NCI-H1436 treated with DMSO at 0.1 percent for 48 hours (cell line): Measurements from ENCODE around the gene FAM3C.

Source experiments
- DNase-seq: peaks from one replicate; lab custom pipeline; 2025; lab: John Stamatoyannopoulos, UW

Gene FAM3C

GRCh38 chr7:121410829-121411596, 14.9 kb upstream of the FAM3C start:
- DNase-seq, result no peak

GRCh38 chr7:121406944-121407343, 10.8 kb upstream of the FAM3C start:
- no peak for DNase-seq

- DNase-seq, result no peak
Observed at GRCh38 chr7:121406461-121406860, 10.4 kb upstream of the FAM3C start.

GRCh38 chr7:121404348-121404747, 8.2 kb upstream of the FAM3C start:
- DNase-seq, result peak; percentile 50

GRCh38 chr7:121402701-121403100, 6.6 kb upstream of the FAM3C start:
- no peak for DNase-seq

GRCh38 chr7:121401896-121402295, 5.8 kb upstream of the FAM3C start:
- no peak for DNase-seq

- DNase-seq, result no peak
Observed at GRCh38 chr7:121398246-121398645, 2.1 kb upstream of the FAM3C start.

GRCh38 chr7:121397822-121398221, 1.7 kb upstream of the FAM3C start:
- no peak for DNase-seq

GRCh38 chr7:121397361-121397760, 1.3 kb upstream of the FAM3C start:
- no peak for DNase-seq

- DNase-seq, result no peak
Observed at GRCh38 chr7:121395494-121395960, 581 bp downstream of the FAM3C start.

- DNase-seq, result no peak
Observed at GRCh38 chr7:121394709-121395140, 1.4 kb downstream of the FAM3C start.

GRCh38 chr7:121393005-121393366, 3.1 kb downstream of the FAM3C start:
- no peak for DNase-seq

GRCh38 chr7:121392277-121393004, 3.7 kb downstream of the FAM3C start:
- DNase-seq, result no peak

- no peak for DNase-seq
Observed at GRCh38 chr7:121391686-121392085, 4.4 kb downstream of the FAM3C start.

GRCh38 chr7:121390617-121391016, 5.5 kb downstream of the FAM3C start:
- no peak for DNase-seq

- DNase-seq, result no peak
Observed at GRCh38 chr7:121390109-121390508, 6.0 kb downstream of the FAM3C start.

GRCh38 chr7:121388950-121389349, 7.2 kb downstream of the FAM3C start:
- no peak for DNase-seq

GRCh38 chr7:121385800-121386179, 10.3 kb downstream of the FAM3C start:
- no peak for DNase-seq

- DNase-seq, result no peak
Observed at GRCh38 chr7:121385056-121385799, 10.9 kb downstream of the FAM3C start.

GRCh38 chr7:121384265-121384664, 11.8 kb downstream of the FAM3C start:
- no peak for DNase-seq

GRCh38 chr7:121383235-121383910, 12.7 kb downstream of the FAM3C start:
- DNase-seq, result no peak

- no peak for DNase-seq
Observed at GRCh38 chr7:121382473-121382872, 13.6 kb downstream of the FAM3C start.
